Endothelial cell of umbilical vein (primary cell): ENCODE data around the gene SSR2. TPM values are rescaled to one million over a fixed set of nuclear protein-coding genes. Genes with fewer than 3 reads are reported as not detected.

Experiments
- BruUV-seq: library from RNA; stranded (reverse); fragments of 400-500 nt; replicated peaks from 2 replicates; lab custom pipeline; 2021; lab: Mats Ljungman, UMichigan
- CTCF ChIA-PET: fragments of 300-600, 350-600 bp; sonication (Branson Sonifier 250); formaldehyde crosslinking; loops from one replicate; lab custom pipeline; 2021; ENCODE audit warnings: antibody characterized with exemption, inconsistent platforms; lab: Charles Lee
- POLR2A ChIA-PET: fragments of 300-600, 350-600 bp; sonication (Branson Sonifier 250); formaldehyde crosslinking; loops from one replicate; lab custom pipeline; 2021; ENCODE audit warnings: antibody characterized with exemption, inconsistent platforms; lab: Charles Lee
- DNase-seq: peaks from one replicate; pipeline ENCODE4 v3.0.0-alpha.2; 2011; ENCODE audit warnings: low read depth, low spot score
- FAIRE-seq: peaks from 2 replicates; lab custom pipeline; 2011; peaks lifted over from hg19 to GRCh38; lab: Jason Lieb, UNC
- H2AFZ ChIP-seq: 2 replicates; pipeline ENCODE4 v1.6.0; 2012; ENCODE audit warnings: low read depth, low read length, control low read depth, inconsistent platforms
- H3K27ac ChIP-seq: 2 replicates; pipeline ENCODE4 v1.5.1; 2011; ENCODE audit warnings: low read depth, mild to moderate bottlenecking, control low read depth, low read length, moderate library complexity; ENCODE audit not compliant: insufficient read depth
- H3K27me3 ChIP-seq, 2 experiments: 2 replicates each; pipeline versions ENCODE4 v1.6.0 to v1.6.1; 2011; ENCODE audit warnings: low read length in 2 of 2, mixed read lengths in 1 of 2; ENCODE audit not compliant: control insufficient read depth in 2 of 2, insufficient read depth in 2 of 2
- H3K36me3 ChIP-seq, 2 experiments: 2 replicates in 1 of 2; 3 replicates in 1 of 2; pipeline ENCODE4 v1.5.1; 2011; ENCODE audit warnings: low read length in 2 of 2, mild to moderate bottlenecking in 1 of 2, moderate library complexity in 1 of 2; ENCODE audit not compliant: control insufficient read depth in 2 of 2, insufficient read depth in 2 of 2; ENCODE audit errors: extremely low read depth in 1 of 2
- H3K4me1 ChIP-seq: 3 replicates; pipeline ENCODE4 v1.5.1; 2011; ENCODE audit warnings: mild to moderate bottlenecking, low read length; ENCODE audit not compliant: control insufficient read depth, insufficient read depth; ENCODE audit errors: extremely low read depth
- H3K4me2 ChIP-seq: 2 replicates; pipeline ENCODE4 v1.6.1; 2011; ENCODE audit warnings: low read length, control low read depth, mixed read lengths; ENCODE audit not compliant: insufficient read depth
- H3K4me3 ChIP-seq, 3 experiments: fragments of 200-600 bp in 1 of 3; sonication (generic), shearing (Covaris generic) in 1 of 3; replicated peaks in 1 of 3; 2 replicates each; pipeline ENCODE4 v1.5.1; 2011 to 2016; ENCODE audit warnings: control low read depth in 3 of 3, low read length in 3 of 3, mild to moderate bottlenecking in 2 of 3, inconsistent platforms in 1 of 3, low read depth in 1 of 3, moderate library complexity in 1 of 3; ENCODE audit not compliant: insufficient read depth in 1 of 3
- H3K79me2 ChIP-seq: 2 replicates; pipeline ENCODE4 v1.6.0; 2012; ENCODE audit warnings: low read length, inconsistent platforms; ENCODE audit not compliant: control insufficient read depth, insufficient read depth
- H3K9ac ChIP-seq: replicated peaks from 2 replicates; pipeline ENCODE3; 2011; ENCODE audit warnings: low read length, control low read depth; ENCODE audit not compliant: insufficient read depth; ENCODE audit errors: extremely low read depth
- H3K9me1 ChIP-seq: replicated peaks from 3 replicates; pipeline ENCODE4 v1.6.0; 2011; ENCODE audit warnings: mild to moderate bottlenecking, low read length; ENCODE audit not compliant: control insufficient read depth, insufficient read depth; ENCODE audit errors: extremely low read depth
- H3K9me3 ChIP-seq: replicated peaks from 2 replicates; pipeline ENCODE4 v1.5.1; 2012; ENCODE audit warnings: low read length, inconsistent platforms; ENCODE audit not compliant: control insufficient read depth, insufficient read depth
- H4K20me1 ChIP-seq: replicated peaks from 2 replicates; pipeline ENCODE3; 2011; ENCODE audit warnings: mild to moderate bottlenecking, low read length; ENCODE audit not compliant: control insufficient read depth, insufficient read depth; ENCODE audit errors: extremely low read depth
- EZH2 ChIP-seq: IDR thresholded peaks from 2 replicates; pipeline ENCODE4 v1.6.1; 2012; ENCODE audit warnings: borderline replicate concordance, low read depth, mild to moderate bottlenecking, moderate library complexity, low read length, inconsistent platforms; ENCODE audit not compliant: severe bottlenecking
- FOS ChIP-seq: IDR thresholded peaks from 2 replicates; pipeline ENCODE4 v1.6.1; 2011; ENCODE audit warnings: mild to moderate bottlenecking, low read length, moderate library complexity, borderline replicate concordance; ENCODE audit not compliant: insufficient read depth
- GATA2 ChIP-seq: IDR thresholded peaks from 2 replicates; pipeline ENCODE4 v1.7.0; 2011; ENCODE audit warnings: low read depth, mild to moderate bottlenecking, moderate library complexity, mixed read lengths, low read length; ENCODE audit not compliant: insufficient read length, insufficient read depth
- JUN ChIP-seq: IDR thresholded peaks from 2 replicates; pipeline ENCODE4 v1.6.1; 2011; ENCODE audit warnings: borderline replicate concordance, low read depth; ENCODE audit not compliant: insufficient read length, insufficient read depth
- MYC ChIP-seq: IDR thresholded peaks from one replicate; pipeline ENCODE4 v1.6.1; 2011; ENCODE audit warnings: mild to moderate bottlenecking, low read depth, low read length
- POLR2A ChIP-seq: IDR thresholded peaks from 2 replicates; pipeline ENCODE4 v1.6.1; 2012; ENCODE audit warnings: low read depth, mild to moderate bottlenecking, control low read depth, low read length
- POLR2AphosphoS5 ChIP-seq: IDR thresholded peaks from 2 replicates; pipeline ENCODE4 v1.6.1; 2012; ENCODE audit warnings: low read depth, mild to moderate bottlenecking, control low read depth, low read length, moderate library complexity; ENCODE audit not compliant: insufficient read depth
- dilution Hi-C: fragments of 300-500 bp; cut with MboI; formaldehyde crosslinking; loops from one replicate; pipeline ENCODE4 v1.15.0; 2019; ENCODE audit warnings: low sequenced_read_pairs; ENCODE audit not compliant: extremely low pct_ligation_motif_present
- intact Hi-C: fragments of 100-400 bp; cut with micrococcal nuclease; formaldehyde crosslinking; loops from one replicate; pipeline ENCODE4 v1.10.0; 2022
- polyA plus RNA-seq, 4 experiments: library from polyadenylated mRNA; depleted of rRNA in 3 of 4; stranded (reverse) in 3 of 4; unstranded in 1 of 4; fragments of >200 nt; gene quantifications; 2 replicates each; pipeline versions ENCODE4 v1.2.1 to v1.2.3, GENCODE V29; 2011 to 2012; ENCODE audit warnings: missing spikeins in 1 of 4
- total RNA-seq: library from RNA; stranded (reverse); gene quantifications from 2 replicates; pipeline ENCODE4 v1.2.3, GENCODE V29; 2021
- TF ChIP-seq, protein P1 (sequence below), 2 donors: IDR thresholded peaks; 1 replicate in 1 of 2; 2 replicates in 1 of 2; pipeline ENCODE4 v1.5.1; 2011; ENCODE audit warnings: low read length in 2 of 2, mild to moderate bottlenecking in 2 of 2, moderate library complexity in 2 of 2, control low read depth in 1 of 2, inconsistent platforms in 1 of 2, low read depth in 1 of 2; ENCODE audit not compliant: insufficient read depth in 1 of 2; ENCODE audit errors: extremely low read depth in 1 of 2
- TF ChIP-seq, protein P2 (sequence below): IDR thresholded peaks from 2 replicates; pipeline ENCODE4 v1.6.1; 2011; ENCODE audit not compliant: insufficient read depth, insufficient read length

The SSR2 gene
- total and polyA plus RNA-seq, 2 donors (not counting 3 experiments of a cell fraction or from before 2014, with no cell fraction given): 362 to 1,787 TPM

DNA sequence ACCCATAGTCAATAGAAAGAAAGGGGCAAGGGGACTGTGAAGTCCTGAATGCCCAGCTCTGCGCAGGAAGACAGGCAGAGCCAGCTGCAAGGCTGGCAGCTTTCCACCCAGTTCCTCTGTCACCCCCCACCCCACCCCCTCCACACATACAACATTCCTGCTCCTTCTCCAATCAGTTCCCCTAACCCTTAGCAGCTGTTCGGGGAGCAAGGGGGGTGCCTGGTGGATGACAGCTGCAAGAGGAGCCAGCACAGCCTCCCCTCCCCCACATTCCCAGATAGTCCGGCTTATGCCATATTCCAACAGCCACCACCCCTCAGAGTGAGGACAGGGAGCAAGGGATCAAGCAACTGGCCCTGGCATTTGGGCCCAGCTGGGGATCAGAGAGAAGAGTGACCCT lies 52.1 kb downstream of the SSR2 start:
- Histone ChIP-seq H3K4me2 (peak overlapping the region; percentile 66), H3K4me3 (no peak overlapping the region), H3K4me1 (peaks cover 64% of the 10 kb centered on the region), H3K79me2 (peaks cover 62% of the 10 kb centered on the region), H3K9me3 (no peaks in the 10 kb centered on the region), H3K9ac (no peak overlapping the region), H3K9me1 (no peaks in the 10 kb centered on the region), H2AFZ (no peak overlapping the region), H3K27ac (peak overlapping the region; percentile 91), H3K27me3 (no peaks in the 10 kb centered on the region), H4K20me1 (no peaks in the 10 kb centered on the region), H3K36me3 (peaks cover 14 to 27% of the 10 kb centered on the region in 2 experiments)
- DNase-seq (no peak), FAIRE-seq (peak; percentile 80)
- dilution Hi-C loops: no loop called here
- TF ChIP-seq MYC: no peak
- no peak for TF ChIP-seq EZH2
- no peak for TF ChIP-seq POLR2AphosphoS5
- TF ChIP-seq, protein P1, sequence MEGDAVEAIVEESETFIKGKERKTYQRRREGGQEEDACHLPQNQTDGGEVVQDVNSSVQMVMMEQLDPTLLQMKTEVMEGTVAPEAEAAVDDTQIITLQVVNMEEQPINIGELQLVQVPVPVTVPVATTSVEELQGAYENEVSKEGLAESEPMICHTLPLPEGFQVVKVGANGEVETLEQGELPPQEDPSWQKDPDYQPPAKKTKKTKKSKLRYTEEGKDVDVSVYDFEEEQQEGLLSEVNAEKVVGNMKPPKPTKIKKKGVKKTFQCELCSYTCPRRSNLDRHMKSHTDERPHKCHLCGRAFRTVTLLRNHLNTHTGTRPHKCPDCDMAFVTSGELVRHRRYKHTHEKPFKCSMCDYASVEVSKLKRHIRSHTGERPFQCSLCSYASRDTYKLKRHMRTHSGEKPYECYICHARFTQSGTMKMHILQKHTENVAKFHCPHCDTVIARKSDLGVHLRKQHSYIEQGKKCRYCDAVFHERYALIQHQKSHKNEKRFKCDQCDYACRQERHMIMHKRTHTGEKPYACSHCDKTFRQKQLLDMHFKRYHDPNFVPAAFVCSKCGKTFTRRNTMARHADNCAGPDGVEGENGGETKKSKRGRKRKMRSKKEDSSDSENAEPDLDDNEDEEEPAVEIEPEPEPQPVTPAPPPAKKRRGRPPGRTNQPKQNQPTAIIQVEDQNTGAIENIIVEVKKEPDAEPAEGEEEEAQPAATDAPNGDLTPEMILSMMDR (IDR thresholded peaks at IDR 0.05; ENCODE audit: extremely low read depth in 1 of 2, insufficient read depth in 1 of 2, low read depth in 1 of 2, low read length in 2 of 2): no peak
- intact Hi-C loops: loop anchor here (10.0 kb wide), 1 partner anchor 166 kb away; no protein-coding TSS in a partner anchor
- BruUV-seq: no TSS peak
- ChIA-PET POLR2A (interaction anchor here (1.4 kb wide), 1 partner anchor 10 kb away, joined by 4 read pairs; the partner anchor contains the start of gene ARHGEF2), CTCF (interaction anchor here (0.7 to 5.5 kb wide), 7 partner anchors 9 to 844 kb away, joined by 3 to 41 read pairs (median 5); partner anchors contain the start of gene ARHGEF2)

DNA sequence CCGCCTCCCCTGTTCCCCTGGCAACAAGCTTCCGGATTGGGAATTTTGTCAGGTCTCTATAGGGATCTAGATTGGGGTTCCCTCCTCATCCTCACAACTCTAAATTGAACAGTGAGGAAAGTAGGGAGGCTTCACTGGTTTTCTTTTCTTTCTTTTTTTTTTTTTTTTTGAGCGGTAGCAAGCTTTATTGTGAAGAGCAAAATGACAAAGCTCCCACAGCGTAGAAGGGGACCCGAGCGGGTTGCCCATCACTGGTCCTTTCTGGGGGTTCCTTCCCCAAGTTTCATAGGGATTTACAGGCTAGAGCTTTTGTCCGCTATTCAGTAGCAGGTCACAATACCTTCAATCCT lies 52.7 kb downstream of the SSR2 start:
- TSS peak; percentile 58 for BruUV-seq
- CTCF ChIA-PET: interaction anchor here (0.7 to 5.5 kb wide), 11 partner anchors 9 to 843 kb away, joined by 3 to 41 read pairs (median 4); partner anchors contain the start of genes ARHGEF2 and UBQLN4
- no peak for TF ChIP-seq FOS
- TF ChIP-seq MYC: no peak
- TF ChIP-seq EZH2: no peak
- TF ChIP-seq POLR2AphosphoS5: no peak
- TF ChIP-seq GATA2: no peak
- no peak for TF ChIP-seq POLR2A
- TF ChIP-seq, protein P1 (IDR thresholded peaks at IDR 0.05; ENCODE audit: extremely low read depth in 1 of 2, insufficient read depth in 1 of 2, low read depth in 1 of 2, low read length in 2 of 2): no peak
- TF ChIP-seq JUN: no peak
- TF ChIP-seq, protein P2, sequence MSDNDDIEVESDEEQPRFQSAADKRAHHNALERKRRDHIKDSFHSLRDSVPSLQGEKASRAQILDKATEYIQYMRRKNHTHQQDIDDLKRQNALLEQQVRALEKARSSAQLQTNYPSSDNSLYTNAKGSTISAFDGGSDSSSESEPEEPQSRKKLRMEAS: no peak
- Histone ChIP-seq H3K4me2 (peak overlapping the region; percentile 66), H3K9me1 (no peaks in the 10 kb centered on the region), H3K9ac (peak overlapping the region; percentile 61), H4K20me1 (no peaks in the 10 kb centered on the region), H3K27ac (peak overlapping the region; percentile 91), H3K27me3 (no peaks in the 10 kb centered on the region), H3K36me3 (peaks cover 14 to 27% of the 10 kb centered on the region in 2 experiments), H3K4me3 (peak overlapping the region in 1 of 3 experiments; percentile 18), H3K4me1 (peaks cover 61% of the 10 kb centered on the region), H2AFZ (no peak overlapping the region), H3K9me3 (no peaks in the 10 kb centered on the region), H3K79me2 (peaks cover 58% of the 10 kb centered on the region)
- dilution Hi-C loops: no loop called here
- no peak for FAIRE-seq
- intact Hi-C loops: loop anchor here (10.0 kb wide), 1 partner anchor 167 kb away; no protein-coding TSS in a partner anchor
- POLR2A ChIA-PET: interaction anchor here (1.2 to 1.5 kb wide), 3 partner anchors 11 to 34 kb away, joined by 3 to 4 read pairs (median 4); partner anchors contain the start of genes ARHGEF2 and KHDC4
- no peak for DNase-seq
